Smooth muscle cell of the coronary artery (primary cell): Measurements from ENCODE around the gene KIF3C. TPM values are rescaled to one million over a fixed set of nuclear protein-coding genes. Genes with fewer than 3 reads are reported as not detected.

Experiments used
- total RNA-seq: library from RNA; depleted of rRNA; stranded (reverse); fragments of >200 nt; gene quantifications from 2 replicates; pipeline ENCODE4 v1.2.3, GENCODE V29; 2014; ENCODE audit warnings: low replicate concordance

KIF3C gene
- 9.6 and 12.3 TPM in 2 replicates for total RNA-seq

GRCh38 chr2:25982273-25982967 lies at the start of gene KIF3C:
TSS of gene KIF3C (minus strand) at chr2:25982497. CDS start at chr2:25981917, 580 bp downstream.

GRCh38 chr2:25878361-25879132 lies 103.8 kb downstream of the KIF3C start, which contains the start of gene ASXL2:
TSS of gene ASXL2 (minus strand) at chr2:25878487. CDS start at chr2:25878222, 265 bp downstream.

Other genes starting within 250 kb of the KIF3C start
- 3.2 and 15.2 TPM in 2 replicates for gene ASXL2, start 104.0 kb downstream of the KIF3C start, total RNA-seq
- gene RAB10, start 51.6 kb upstream of the KIF3C start, total RNA-seq = 115 and 320 TPM in 2 replicates
- 0.35 and 1.1 TPM in 2 replicates for gene GAREM2, start 190.6 kb upstream of the KIF3C start, total RNA-seq